GM21423 (cell line): ENCODE results near the gene ZC3H7A.

Source experiments
- ATAC-seq: cut with Tn5 transposase; IDR thresholded peaks from one replicate; pipeline ENCODE4 v1.9.1; 2021; ENCODE audit warnings: mild to moderate bottlenecking, moderate library complexity; ENCODE audit not compliant: unreplicated experiment

The ZC3H7A gene

DNA sequence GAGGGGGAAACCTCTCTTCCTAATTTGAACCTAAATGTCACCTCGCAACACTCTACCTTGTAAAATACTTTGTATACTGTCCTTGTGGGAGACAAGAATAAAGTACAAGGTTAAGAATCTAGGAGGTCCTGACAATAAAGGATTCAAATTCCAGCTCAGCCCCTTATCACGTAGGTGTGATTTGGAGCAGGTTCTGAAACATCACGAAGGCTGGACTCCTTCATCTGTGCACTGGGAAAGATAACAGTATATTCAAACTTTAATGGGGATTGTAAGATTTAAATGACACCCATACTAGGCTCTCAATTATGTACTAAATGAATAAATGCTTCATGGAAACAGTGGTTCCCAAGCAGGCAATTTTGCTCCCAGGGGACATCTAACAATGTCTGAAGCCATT is 56.5 kb downstream of the ZC3H7A start:
- ATAC-seq = no peak

GRCh38 chr16:11738742-11739544 is 58.1 kb downstream of the ZC3H7A start:
- ATAC-seq = no peak

- no peak for ATAC-seq
Measured at GRCh38 chr16:11737713-11738112, 59.3 kb downstream of the ZC3H7A start.

DNA sequence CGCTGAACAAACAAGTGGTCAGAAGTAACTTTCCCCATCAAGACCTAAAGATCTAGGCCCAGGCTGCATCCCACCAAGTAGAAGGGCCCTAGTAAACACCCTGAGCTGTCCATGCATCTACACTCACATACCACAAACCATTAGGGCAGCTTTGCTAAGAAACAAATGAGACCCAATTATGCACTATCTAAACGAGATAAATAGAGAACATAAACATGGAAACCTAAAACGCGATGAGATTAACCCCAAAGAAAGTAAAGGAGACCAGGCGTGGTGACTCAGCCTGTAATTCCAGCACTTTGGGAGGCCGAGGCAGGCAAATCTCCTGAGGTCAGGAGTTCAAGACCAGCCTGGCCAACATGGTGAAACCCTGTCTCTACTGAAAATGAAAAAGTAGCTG is 60.2 kb downstream of the ZC3H7A start:
- no peak for ATAC-seq

DNA sequence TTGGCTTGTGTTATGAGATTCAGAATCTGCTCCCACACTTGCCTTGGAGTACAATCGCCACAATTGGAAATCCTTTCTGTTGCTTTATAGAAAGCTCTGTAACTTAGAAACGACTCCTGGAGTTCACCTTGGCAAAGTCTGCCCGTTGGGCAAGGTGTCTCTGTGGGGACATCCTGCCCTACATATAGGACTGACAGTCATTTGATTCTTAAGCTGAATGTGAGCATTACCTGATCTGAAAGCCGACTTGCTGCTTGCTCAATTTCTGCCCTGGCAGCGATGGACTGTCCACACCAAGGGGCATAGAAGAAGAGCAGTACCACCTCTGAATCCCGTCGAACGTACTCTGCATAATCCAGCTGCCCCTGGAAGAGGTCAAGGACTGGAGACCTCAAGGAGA is 61.3 kb downstream of the ZC3H7A start:
- ATAC-seq = no peak

DNA sequence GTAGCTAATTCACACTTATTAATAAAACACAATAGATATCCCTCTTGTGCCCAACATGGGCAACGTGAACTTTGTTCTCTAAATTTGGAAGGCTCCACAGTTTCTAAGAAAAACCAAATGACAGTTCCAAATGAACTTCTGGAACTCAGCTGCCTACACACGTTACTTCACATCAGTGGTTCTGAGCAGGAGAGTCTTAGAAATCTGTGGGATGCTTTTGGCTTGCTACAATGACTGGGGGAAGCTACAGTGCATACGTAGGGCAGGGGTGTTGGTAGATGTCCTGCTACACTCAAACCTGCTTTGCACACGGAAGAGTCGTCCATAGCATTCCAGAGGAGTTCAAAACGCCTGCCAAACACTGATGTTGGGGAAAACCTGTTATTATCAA is 62.4 kb downstream of the ZC3H7A start:
- no peak for ATAC-seq

DNA sequence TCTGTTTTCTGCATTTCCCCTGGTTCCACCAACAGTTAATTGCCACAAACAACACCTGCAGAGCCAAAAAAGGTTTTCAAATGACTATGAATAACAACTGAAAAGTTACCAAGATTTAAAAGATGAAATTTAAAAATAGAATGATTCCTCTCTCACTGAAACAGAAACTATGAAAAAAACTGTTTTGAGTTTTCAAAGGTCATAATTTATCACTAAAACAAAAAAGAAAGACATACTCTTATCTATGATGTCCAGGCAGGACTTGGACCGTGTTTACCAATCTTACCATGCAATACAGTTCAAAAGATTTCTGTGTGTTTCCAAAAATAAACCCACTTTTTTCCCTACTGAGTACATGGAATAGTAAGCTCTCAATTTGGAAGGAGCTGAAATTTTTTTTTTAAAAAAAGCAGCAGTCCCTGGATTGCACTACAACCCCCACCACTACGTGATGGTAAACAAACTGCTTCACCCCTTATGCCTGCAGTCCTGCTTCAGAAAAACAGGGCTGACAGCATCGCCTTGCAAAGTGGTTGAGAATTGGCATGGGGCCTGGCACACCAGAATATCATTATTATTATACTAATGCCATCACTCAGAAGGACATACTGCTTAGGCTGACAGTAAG is 62.9 kb downstream of the ZC3H7A start:
- ATAC-seq = no peak

GRCh38 chr16:11731222-11731621 is 65.8 kb downstream of the ZC3H7A start:
- no peak for ATAC-seq

- ATAC-seq = no peak
Measured at GRCh38 chr16:11729787-11730186, 67.3 kb downstream of the ZC3H7A start.

GRCh38 chr16:11727796-11728543 is 69.1 kb downstream of the ZC3H7A start:
- no peak for ATAC-seq

DNA sequence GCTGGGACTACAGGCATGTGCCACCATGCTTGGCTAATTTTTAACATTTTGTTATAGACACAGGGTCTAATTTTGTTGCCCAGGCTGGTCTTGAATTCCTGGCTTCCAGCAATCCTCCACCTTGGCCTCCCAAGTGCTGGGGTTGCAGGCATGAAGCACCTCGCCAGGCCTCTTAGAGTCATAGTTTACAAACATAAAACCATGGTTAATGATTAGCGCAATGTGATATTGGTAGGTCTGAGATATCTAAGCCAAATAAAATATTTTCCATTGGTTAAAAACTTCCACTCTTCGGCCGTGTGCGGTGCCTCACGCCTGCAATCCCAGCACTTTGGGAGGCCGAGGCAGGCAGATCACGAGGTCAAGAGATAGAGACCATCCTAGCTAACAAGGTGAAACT is 71.0 kb downstream of the ZC3H7A start:
- no peak for ATAC-seq

GRCh38 chr16:11725457-11725856 is 71.6 kb downstream of the ZC3H7A start:
- ATAC-seq = no peak

DNA sequence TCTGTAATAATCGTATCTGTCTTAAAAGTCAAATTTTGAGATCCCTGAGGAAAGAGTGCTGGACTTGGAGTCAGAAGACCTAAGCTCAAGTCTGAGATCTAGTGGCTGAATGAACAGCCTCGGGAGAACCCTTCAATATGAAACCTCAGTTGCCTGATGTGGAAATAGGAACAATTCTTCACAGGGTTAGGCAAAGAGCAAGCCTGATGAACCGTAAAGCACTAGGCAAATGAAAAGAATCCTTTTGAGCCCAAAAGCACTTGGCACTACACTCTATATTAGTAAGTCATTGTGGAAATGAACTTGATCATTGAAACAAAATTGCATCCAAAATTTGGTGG is 74.6 kb downstream of the ZC3H7A start:
- no peak for ATAC-seq

- ATAC-seq = no peak
Measured at GRCh38 chr16:11721781-11722467, 75.1 kb downstream of the ZC3H7A start.

DNA sequence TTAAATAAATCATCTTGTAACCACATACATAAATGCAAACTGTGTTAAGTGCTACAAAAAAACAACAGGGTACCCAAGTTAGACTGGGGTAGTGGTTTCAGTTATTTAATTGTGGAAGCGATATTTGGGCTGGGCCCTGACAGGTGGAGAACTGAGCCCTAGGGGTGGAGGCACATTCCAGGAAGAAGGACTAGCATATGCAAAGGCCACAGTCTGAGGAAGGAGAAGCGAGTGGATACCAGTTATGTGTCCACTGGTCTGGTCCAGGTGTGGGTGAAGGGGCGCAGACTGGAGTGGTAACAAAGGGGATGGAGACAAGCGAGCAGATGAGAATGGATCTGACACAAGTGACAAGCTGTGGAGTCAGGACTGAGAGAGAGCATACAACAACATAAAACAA is 77.3 kb downstream of the ZC3H7A start:
- ATAC-seq = no peak

DNA sequence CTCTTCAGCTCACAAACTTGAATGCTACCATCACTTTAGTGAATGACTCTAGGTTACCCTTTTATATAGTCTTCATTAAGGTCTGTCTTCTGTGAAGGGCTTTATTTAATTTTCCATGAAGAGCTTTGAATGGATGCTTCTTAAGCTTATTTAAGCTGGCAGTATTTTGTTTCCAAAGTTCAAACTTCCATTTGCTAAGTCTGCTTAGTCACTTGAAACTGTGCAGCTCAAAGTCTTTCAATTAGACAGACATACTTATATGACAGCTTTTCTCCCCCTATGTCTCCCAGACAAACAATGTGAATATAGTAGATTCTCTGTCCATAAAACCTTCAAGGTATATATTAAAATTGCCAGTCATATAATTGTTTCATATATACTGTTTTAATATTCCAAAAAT is 77.9 kb downstream of the ZC3H7A start:
- ATAC-seq = no peak

- no peak for ATAC-seq
Measured at GRCh38 chr16:11717811-11718210, 79.2 kb downstream of the ZC3H7A start.

DNA sequence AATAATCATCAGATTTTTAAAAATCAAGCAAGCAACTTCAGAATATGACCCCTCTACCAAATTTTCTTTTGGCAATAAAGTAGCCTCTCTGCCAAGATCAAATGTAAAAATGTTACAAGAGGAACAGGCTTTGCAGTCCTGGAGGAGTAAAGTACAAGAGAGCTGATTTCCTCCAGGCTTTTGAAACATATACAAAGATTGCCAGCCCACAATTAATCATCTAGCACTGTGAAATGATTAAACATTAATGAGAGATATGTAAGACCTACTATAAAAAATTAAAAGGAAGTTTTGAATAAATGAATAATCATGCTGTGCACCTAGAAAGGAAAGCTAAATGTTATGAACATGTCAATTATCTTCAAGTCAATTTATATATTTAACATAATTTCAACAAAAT is 80.7 kb downstream of the ZC3H7A start:
- no peak for ATAC-seq

- ATAC-seq = no peak
Measured at GRCh38 chr16:11715246-11715947, 81.7 kb downstream of the ZC3H7A start.

DNA sequence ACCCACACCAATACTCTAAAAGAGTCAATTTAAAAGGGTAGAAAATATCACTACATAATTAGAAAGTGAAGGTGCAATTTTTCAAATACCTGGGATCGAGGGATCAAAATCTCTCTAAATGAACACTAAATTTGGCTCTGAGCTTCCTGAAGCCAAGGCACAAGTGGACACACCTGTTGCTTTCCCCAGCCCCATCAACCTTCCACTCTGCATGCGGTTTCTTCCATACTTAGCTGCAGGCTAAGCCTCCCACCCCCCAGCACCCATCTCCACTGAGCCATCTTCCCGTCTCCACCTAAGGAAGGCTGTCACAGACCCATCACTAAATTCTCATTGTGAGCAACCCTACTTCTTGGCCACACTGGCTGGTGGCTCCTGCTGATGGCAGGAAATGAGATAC is 84.9 kb downstream of the ZC3H7A start:
- ATAC-seq = no peak

- ATAC-seq = no peak
Measured at GRCh38 chr16:11711662-11712061, 85.4 kb downstream of the ZC3H7A start.
